T-helper 1 cell treated with Interleukin-12 subunit alpha and Interleukin-12 subunit beta and Interleukin-4 antibody, amounts not matched to agents 30 ng/mL and 1 ng/mL, for 36 hours (primary cell): ENCODE data around the gene USP24. TPM values are rescaled to one million over a fixed set of nuclear protein-coding genes. Genes with fewer than 3 reads are reported as not detected.
"Not testable (repeated sequence)": the region's sequence is repeated elsewhere in the genome, so short reads cannot be mapped to it uniquely, and the experiment has no call there.

Experiments used
- intact Hi-C: fragments of 100-400 bp; cut with micrococcal nuclease; formaldehyde crosslinking; loops from one replicate; pipeline ENCODE4 v1.15.1; 2024
- total RNA-seq: library from RNA; stranded (reverse); gene quantifications from 2 replicates; pipeline ENCODE4 v1.2.3, GENCODE V29; 2022

Gene USP24
- total RNA-seq, 1 donor from 2014 or later, result 43.9 TPM

DNA sequence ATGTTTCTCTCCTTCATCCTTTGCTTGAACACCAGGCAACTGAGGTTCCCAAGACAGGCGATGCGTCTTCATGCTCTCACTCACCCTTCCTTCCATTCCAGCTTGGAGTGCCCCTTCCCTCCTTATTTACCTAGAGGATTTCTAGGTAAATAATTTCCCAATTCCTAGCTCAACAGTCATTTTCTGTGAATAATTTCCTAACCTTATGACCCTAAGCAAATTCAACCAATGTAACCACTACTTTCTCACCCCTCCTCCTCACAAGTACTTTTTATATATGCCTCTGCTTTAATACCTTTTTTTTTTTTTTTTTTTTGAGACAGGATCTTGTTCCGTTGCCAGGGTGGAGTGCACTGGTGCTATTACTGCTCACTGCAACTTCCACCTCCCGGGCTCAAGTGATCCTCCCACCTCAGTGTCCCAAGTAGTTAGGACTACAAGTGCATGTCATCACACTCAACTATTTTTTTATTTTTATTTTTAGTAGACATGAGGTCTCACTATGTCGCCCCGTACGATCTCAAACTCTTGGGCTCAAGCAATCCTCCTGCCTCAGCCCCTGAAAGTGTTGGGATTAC lies 86.7 kb downstream of the USP24 start:
- intact Hi-C loops, result no loop called here

DNA sequence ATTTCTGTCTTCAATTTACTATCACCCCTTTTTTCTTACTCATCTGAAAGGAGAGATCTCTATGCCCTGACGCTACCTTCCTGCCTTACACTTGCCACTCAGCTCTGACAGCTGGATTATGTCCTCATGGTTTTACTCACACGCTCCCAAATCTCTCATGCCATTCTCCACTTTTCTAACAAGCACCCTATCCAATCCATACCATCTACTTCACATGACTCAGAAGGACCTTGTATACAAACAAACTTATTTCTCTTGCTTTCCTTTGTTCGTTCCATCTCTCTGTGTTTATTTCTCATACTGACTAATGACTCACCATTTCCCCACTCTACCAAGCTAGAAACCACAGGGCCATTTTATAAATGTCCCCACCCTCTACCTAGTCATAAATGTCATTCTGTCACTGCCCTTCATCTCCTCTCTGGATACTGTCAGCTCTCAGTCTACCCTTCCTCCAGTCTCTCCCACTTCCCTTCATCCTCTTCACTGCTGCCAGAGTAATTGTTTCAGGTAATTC lies 87.3 kb downstream of the USP24 start:
- intact Hi-C loops, result no loop called here

DNA sequence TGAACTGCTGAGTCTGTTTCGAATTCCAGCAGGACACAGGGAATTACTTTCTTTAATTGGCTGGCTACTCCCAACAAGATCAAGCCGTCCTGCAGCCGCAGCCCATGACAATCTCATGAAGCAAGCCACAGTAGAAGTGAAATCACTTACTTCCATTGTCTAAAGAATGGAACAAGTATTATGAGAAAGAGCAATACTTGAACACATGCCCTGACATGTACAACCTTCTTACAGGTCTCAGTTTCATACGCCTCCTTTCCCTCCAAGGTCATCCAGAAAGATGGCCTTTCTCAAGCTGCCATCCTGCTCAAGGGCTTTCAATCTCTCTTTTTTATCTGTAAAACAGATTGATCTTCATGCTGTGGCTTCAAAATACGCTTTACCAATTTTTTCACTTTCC lies 90.7 kb downstream of the USP24 start:
- intact Hi-C loops, result no loop called here

DNA sequence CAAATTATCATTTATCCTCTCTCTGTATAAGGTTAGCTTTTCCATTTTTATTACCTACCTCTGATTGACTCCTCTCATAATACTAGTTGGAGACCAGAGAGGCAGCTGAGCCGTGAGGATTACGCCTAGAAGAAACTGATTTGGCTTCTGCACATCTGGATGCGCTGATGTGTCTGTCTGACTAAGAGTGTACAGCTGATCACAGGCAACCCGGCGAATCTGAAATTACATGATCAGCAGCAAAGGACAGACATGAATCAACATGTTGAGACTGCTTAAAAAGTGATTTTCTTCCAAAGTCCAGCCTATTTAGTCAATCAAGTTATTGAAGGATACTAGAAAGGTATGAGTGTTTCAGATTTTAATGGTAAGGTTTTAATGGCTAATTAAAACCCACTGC lies 94.6 kb downstream of the USP24 start:
- intact Hi-C loops, result no loop called here

DNA sequence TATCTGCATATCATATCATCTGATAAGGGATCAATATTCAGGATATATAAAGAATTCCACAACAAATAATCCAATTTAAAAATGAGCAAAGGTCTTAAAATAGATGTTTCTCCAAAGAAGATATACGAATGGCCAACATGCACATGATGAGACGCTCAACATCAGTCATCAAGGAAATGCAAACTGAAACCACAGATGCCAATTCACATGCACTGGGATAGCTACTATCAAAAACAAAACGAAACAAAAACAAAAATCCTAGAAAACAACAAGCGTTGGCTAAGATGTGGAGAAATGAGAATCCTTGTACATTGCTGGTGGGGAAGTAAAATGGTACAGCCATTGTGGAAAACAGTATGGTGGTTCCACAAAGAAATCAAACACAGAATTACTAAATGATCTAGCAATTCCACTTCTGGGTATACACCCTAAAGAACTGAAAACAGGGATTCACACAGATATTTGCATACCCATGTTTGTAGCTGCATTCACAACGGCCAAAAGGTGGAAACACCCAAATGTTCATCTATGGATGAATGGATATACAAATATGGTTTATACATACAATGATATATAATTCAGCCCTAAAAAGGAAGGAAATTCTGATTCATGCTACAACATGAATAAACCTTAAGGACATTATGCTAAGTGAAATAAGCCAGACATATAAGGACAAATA lies 96.4 kb downstream of the USP24 start:
- intact Hi-C loops, result no loop called here

DNA sequence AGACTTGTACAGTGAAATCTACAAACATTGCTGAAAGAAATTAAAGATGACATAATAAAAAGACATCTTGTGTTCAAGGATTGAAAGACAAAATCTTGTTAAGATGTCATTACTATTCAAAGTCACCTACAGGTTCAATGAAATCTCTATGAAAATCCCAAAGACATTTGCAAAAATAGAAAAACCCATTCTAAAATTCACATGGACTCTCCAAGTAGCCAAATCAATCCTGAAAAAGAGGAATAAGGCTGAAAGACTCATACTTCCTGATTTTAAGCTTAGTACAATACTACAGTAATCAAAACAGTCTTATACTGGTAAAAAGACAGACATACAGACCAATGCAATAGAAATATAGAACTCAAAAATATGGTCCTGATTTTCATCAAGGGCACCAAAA lies 97.2 kb downstream of the USP24 start:
- intact Hi-C loops, result no loop called here

DNA sequence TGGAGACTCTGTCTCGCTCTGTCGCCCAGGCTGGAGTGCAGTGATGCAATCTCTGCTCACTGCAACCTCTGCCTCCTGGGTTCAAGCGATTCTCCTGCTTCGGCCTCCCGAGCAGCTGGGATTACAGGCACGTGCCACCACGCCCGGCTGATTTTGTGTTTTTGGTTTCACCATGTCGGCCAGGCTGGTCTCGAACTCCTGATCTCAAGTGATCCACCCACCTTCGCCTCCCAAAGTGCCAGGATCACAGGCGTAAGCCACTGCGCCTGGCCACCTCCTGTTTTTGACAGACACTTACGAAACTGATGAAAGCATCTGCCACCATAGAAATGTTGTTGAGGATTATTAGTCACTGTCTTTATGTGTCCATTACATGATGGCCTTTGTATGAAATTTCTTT lies 106.2 kb downstream of the USP24 start:
- intact Hi-C loops, result not testable (repeated sequence)

DNA sequence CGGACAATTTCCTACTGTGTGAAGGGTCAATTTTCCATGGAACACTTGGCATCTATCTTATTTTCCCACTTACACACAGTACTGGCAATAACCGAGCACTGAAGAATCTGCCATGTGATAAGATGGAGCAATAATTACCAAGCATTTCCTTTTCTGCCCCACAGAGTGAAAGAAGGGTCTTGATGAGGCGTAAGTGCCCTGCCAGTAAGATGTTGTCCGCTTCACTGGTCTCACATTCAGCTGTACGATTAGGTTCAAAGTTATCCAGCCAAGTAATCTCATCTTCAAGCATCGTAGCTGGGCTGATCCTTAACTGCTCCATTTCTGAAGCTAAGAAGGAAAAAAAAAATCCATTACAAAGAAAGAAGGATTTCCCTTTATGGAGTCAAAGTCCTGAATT lies 108.1 kb downstream of the USP24 start:
- intact Hi-C loops, result no loop called here

DNA sequence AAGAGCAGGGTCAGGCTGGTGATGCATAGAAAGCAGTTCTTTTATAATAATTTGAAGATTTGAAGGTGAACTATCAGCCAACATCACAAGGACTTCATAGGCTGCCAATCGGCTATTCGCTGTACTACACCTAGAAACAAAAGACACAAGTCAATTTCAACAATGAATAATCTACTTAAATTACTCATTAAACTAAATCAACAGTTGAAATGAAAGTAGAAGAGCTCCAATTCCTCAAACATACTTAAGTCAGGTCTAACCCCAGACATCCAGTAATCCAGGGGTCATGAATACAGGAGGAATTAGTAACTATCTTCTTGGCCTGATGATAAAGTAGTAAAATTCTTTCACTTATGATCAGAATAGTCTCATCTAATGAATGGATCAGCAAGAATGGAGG lies 111.3 kb downstream of the USP24 start:
- intact Hi-C loops, result no loop called here

DNA sequence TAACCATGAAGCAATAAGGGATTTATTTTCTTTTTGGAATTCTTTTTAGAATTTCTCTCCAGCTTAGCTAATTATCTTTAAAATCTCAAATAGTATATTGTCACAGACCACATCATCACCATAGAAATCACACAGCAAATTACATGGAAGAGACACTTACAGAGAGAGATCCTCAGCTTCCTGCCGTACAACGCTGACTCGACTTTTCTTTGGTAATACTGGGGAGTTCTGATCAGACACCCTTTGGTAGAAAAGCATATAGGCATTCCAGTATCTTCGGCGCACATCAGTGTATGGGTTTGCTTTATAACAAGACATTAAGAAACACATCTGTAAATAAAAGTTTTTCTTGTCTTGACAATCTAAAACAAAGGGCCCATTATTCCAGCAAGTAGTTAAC lies 120.1 kb downstream of the USP24 start:
- intact Hi-C loops, result no loop called here

DNA sequence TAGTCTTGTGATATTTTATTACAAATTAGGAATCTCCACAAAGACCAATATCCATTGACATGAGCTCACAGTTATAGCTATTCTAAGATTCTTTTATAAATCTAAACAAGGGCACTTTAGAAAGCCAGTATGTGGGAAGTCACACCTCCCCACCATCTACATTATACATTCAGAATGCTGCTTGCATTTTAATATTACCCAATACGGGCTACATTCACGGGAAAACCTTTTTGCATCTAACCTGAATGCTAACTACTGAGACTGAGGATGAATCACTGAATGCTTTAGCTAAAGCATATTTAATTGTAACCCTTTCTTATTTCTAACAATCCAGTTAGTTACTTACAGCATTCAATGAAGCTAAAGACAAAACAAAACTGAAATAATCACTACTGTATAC lies 122.7 kb downstream of the USP24 start:
- intact Hi-C loops, result no loop called here

DNA sequence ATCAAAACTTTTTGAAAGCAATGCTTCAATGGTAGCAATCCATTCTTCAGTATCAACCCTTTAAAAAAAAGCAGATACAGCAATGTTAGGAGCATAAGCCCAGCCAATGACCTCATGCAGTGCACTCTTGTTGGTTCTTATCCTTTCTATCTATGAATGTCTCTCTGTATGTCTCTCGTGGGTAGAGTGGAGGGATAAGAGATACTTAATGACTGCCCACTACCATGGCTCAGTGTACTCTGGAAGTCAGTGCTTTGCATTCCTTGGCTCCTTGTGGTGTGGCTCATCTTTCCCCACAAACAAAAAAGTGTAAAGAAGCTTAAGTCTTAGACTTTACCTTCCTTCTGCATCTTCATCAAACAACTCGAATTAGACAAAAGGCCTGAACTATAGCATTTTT lies 125.5 kb downstream of the USP24 start:
- intact Hi-C loops, result no loop called here

DNA sequence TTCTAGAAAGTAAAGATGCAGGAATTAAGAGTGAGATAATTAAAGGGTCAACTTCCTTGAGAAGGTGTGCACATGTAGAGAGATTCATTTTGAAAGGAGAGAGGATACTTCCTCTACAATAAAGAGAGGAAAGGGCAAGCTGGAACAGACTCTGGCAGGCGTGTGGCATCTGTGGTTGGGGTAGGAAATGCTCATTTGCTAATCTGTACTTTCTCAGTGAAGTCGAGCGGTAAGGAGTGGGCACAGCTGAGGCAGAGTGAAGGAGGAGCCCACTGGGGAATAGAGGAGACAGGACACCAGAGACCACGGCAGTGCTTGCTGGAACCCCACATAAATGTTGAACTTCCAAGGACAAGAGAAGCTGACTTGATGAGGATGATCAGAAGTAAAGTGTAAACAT lies 126.8 kb downstream of the USP24 start:
- intact Hi-C loops, result no loop called here

DNA sequence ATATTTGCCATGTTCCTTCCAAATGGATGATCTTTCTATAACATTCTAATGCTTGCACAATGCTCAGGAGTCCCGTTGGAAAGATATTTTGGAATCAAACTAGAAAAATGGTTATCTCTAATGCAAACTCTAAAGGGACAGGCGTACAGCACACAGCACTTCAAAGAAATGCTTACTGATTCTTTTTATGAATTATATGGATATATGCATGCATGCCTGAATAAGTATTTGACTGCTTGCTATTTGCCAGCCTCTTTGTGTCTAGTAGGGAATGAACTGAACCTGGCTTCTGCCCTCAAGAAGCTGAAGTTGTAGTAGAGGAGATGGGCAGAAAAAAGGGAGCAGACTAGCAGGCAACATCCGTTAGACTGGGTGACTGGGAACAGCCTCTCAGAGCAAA lies 127.7 kb downstream of the USP24 start:
- intact Hi-C loops, result no loop called here

DNA sequence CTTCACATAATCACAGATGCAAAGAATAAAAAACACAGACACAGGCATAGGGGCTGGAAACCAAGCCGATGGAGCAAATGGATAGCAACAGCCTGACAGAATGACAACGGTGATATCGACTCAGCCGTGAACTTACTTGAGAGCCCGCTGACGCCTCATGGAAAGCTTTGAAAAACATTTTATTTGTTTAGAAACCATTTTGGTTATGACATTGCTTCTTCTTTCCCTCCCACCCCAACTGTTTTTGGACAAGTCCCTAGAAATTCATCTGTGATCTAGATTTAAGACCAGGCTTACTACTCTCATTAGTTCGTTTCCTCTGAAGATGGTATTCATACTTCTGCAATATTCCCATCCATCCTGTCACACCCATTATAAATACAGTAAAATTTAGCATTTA lies 130.9 kb downstream of the USP24 start:
- intact Hi-C loops, result no loop called here

DNA sequence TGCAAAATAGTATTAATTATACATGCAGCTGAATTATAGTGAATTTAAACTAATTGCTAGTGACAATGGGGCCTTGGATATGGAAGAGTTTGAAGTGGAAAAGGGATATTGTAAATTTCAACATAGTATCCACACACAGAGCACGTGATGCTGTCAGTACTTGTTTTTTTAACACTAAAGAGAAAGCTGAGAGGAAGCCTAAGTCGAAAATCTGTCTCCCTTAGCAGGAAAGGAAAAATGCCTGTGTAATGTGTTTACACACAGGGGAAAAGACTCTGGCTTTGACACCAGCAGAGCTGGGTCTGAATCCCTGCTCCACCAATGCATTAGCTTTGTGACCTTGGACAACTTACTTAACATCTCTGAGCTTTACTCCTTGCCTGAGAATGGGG lies 133.3 kb downstream of the USP24 start:
- intact Hi-C loops, result no loop called here

DNA sequence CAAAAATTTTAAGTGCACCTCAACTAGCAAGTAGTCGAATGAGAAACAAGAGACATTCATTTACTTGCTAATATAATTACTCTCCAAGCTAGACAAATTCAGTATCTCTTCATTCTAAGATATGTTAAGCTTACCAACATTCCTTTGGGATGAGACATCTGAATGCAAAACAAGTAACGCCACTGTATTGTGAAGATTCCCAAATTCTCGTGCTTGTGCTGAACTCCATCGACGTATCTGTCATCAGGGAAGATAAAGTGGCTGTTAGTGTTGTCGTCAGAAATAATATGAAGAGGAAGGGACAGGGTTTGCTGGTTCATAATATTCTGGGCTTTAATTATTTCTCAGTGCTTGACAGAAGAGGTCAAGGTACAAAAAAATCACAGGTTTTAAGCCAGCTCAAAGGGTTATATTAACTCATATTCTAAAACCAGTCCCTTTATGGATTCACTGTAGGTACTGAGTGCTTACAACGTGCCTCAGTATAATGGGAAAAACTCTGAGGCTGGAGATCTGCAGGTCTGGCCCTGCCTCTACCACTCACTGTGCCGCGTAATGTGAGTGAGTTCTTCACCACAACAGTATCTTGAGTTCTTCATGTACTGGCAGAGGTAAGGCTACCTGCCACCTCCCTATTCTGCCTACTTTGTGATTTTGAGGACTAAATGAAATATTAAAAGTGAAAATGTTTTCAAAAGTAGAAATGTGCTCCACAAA lies 133.8 kb downstream of the USP24 start:
- intact Hi-C loops, result no loop called here

DNA sequence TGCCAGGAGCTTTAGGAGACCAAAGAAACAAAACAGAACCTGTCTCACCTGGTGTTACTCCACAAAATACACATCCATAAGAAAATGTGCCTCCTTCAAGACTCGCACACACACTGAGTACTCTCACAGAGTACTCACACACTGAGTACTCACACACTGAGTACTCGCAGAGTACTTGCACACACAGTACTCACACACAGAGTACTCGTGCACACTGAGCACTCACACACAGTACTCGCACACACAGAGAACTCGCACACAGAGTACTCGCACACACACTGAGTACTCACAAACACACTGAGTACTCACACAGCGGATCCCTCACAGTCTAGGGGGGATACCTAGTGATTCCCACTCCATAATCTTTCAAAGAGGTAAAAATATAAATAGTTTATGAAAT lies 135.5 kb downstream of the USP24 start:
- intact Hi-C loops, result no loop called here

DNA sequence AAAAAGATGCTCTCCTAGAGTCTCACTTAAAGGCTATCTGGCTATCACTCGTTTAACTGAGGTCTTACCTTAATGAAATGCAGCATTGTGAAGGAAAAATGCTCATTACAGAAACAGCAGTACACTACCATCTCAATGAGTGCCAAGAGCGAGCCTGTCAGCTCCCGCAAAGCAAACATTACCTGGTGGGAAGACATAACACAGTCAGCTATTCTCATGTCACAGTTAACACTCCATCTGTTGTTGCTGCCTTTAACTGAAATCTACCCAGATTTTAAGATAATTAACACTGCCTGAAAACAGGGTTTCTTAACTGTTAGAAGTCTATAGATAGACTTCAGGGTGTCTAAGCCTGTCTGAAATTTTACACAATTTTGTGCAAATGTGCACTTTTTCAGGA lies 136.7 kb downstream of the USP24 start:
- intact Hi-C loops, result no loop called here

DNA sequence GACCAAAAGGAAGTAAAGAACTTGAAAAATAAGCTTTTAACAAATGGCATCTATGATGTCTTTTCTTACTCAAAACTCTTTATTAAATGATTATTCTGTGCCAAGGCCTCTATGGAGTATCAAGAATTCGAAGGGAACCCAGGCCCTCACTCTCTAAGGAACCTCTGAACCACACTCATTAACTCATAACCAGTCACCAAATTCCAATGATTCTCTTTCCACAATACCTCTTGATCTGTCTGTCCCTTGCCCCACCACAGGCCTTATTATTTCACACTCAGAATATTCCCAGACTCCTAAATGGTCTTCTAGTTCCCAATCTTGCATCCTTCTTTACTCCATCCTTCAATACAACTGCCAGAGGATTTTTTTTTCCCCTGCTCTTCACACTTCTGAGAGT lies 138.8 kb downstream of the USP24 start:
- intact Hi-C loops, result no loop called here

DNA sequence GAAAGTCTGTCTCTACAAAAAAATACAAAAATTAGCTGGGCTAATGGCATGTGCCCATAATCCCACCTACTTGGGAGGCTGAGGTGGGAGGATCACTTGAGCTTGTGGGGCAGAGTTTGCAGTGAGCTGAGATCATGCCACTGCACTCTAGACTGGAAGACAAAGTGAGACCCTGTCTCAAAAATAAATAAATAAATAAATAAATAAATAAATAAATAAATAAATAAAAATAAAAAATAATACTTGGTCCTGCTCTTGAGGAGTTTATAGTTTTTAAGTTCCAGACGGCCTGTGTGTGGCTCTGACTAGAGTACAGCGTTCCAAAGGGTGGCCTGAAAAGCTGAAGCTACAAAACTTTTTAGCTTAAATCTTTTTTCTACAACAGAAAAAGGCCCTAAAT lies 140.7 kb downstream of the USP24 start:
- intact Hi-C loops, result no loop called here

DNA sequence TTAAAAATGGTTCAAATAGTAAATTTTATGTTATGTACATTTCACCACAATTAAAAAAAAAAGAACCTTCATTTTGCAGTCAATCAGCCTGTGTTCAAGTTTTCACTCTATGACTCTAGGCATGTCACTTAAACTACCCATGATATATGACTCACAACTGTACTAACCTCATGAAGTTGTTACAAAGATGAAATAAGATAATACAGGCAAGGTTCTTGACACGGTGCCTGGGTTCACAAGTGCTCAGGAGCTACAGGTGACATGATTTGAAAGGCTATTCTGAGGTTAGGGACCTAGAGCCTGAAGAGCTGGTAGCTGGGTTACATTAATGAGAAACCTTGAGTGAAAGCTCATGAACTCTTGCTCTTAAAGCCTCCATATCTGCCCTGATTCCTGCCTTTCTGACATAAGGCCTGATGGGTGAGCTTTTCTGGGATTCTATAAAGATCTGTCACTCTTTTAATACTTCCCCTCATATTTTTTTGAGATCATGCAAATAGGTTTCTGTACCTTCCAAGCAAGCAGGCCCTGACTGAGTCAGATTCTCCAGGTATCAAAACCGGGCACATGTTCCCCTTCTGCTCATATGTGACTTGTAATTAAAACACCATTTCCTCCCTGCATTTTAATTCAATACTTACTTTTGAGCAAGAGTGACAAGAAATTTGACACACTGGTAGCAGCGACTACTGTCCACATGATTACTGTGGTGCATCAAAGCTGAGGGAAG lies 141.8 kb downstream of the USP24 start:
- intact Hi-C loops, result loop anchor here (2.0 kb wide), 1 partner anchor 265 kb away; no protein-coding TSS in a partner anchor
